MG63 (cell line): ENCODE results near the gene DCC. TPM values are rescaled to one million over a fixed set of nuclear protein-coding genes. Genes with fewer than 3 reads are reported as not detected.
"Not testable (repeated sequence)": the region's sequence is repeated elsewhere in the genome, so short reads cannot be mapped to it uniquely, and the experiment has no call there.

Source experiments
- DNase-seq: peaks from one replicate; pipeline ENCODE4 v3.0.0-alpha.2; 2020
- H3K27me3 ChIP-seq: fragments of 250-450 bp; sonication (Bioruptor Pico); 2 replicates; pipeline ENCODE4 v1.5.1; 2020; ENCODE audit warnings: mild to moderate bottlenecking, moderate library complexity
- H3K36me3 ChIP-seq: fragments of 250-450 bp; sonication (Bioruptor Pico); 2 replicates; pipeline ENCODE4 v1.5.1; 2020; ENCODE audit warnings: mild to moderate bottlenecking, moderate library complexity
- H3K4me3 ChIP-seq: fragments of 250-450 bp; sonication (Bioruptor Pico); 2 replicates; pipeline ENCODE4 v1.5.1; 2020; ENCODE audit warnings: mild to moderate bottlenecking, moderate library complexity
- H3K9me3 ChIP-seq: fragments of 250-450 bp; sonication (Bioruptor Pico); 2 replicates; pipeline ENCODE4 v1.5.1; 2020; ENCODE audit warnings: mild to moderate bottlenecking, moderate library complexity
- total RNA-seq: library from RNA; depleted of rRNA; stranded (reverse); fragments of >200 nt; shearing (Covaris generic); gene quantifications from 2 replicates; pipeline ENCODE4 v1.2.3, GENCODE V29; 2014; ENCODE audit warnings: low replicate concordance

The DCC gene
- total RNA-seq, 1 experiment from 2014 or later: not detected

DNA sequence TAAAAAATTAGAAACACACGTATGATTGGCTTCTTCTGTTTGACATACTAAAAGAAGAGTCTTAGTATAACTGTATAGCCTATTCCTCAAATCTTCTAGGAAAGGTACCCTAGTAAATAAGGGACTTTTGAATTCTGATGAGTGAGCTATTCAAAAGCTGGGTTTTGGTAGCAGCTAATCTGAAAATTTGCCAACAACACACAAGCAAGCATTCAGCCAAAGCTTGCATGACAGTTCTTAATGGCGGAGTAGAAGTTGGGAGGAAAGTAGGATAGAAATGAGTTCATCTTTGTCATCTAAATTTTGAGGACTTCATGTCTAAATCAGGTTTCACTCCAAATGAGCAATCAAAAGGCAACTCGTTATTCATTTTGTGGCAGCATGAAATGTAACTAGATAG, 1071.5 kb downstream of the DCC start:
- Histone ChIP-seq H3K27me3 (no peaks in the 10 kb centered on the region), H3K36me3 (no peaks in the 10 kb centered on the region), H3K9me3 (no peaks in the 10 kb centered on the region), H3K4me3 (no peak overlapping the region)
- no peak for DNase-seq

- no peak overlapping the region for H3K4me3 ChIP-seq
- H3K36me3 ChIP-seq: no peaks in the 10 kb centered on the region
- H3K9me3 ChIP-seq: no peaks in the 10 kb centered on the region
- H3K27me3 ChIP-seq: no peaks in the 10 kb centered on the region
- peak; percentile 1 for DNase-seq
Measured at GRCh38 chr18:53417003-53417402, 1077.0 kb downstream of the DCC start.

GRCh38 chr18:53421869-53422268, 1081.9 kb downstream of the DCC start:
- no peaks in the 10 kb centered on the region for H3K27me3 ChIP-seq
- no peak for DNase-seq
- no peaks in the 10 kb centered on the region for H3K9me3 ChIP-seq
- H3K4me3 ChIP-seq: no peak overlapping the region
- H3K36me3 ChIP-seq: no peaks in the 10 kb centered on the region

GRCh38 chr18:53422896-53423295, 1082.9 kb downstream of the DCC start:
- Histone ChIP-seq H3K4me3 (no peak overlapping the region), H3K27me3 (no peaks in the 10 kb centered on the region), H3K9me3 (no peaks in the 10 kb centered on the region), H3K36me3 (no peaks in the 10 kb centered on the region)
- no peak for DNase-seq

DNA sequence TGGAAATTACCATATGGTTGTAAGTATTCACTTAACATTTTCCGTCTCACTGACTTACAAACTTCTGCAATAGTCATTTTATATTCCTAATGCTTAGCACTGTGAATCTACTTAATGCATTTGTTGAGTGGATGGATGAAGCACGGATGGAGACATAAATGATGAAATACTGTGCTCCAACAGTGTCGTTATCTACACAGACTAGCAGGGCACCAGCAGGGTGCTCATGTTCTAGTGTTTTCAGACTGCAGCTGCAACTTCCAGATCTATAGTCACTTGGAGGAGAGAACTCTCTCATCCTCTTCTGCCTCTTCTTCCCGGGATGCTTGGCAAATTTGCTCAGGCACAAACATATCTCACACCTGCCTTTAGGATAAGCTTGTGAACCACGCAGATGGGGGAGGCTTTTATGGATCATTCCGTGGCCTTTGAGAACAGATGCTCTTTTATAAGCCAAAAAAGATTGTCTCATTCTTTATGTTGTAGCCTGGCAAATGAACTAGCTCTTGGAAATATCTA, 1086.7 kb downstream of the DCC start:
- Histone ChIP-seq H3K36me3 (no peaks in the 10 kb centered on the region), H3K9me3 (no peaks in the 10 kb centered on the region), H3K27me3 (no peaks in the 10 kb centered on the region), H3K4me3 (no peak overlapping the region)
- DNase-seq: no peak

DNA sequence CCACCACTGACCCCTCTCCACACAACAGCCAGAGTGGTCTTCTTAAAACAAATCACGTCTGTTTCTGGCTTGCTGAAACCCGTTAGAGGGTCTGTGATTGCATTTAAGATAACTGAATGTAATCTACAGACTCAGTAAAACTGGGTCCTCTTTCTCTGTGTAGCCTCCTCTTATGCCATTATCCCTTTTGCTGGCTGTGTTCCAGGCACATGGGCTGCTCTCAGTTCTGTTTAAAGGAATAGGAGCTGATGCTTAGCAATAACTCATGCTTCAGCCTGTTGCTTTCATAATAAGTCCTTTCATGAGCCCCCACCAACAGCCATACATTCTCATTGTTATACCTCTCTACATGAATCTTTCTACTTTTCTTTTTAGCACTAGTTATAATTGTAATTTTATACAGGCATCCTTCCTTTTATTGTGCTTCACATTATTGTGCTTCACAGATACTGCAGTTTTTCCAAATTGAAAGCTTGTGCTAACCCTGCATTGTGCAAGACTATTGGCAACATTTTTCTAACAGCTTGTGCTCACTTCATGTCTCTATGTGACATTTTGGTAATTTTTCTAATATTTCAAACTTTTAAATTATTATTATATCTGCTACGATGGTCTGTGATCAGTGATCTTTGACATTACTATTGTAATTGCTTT, 1101.9 kb downstream of the DCC start:
- Histone ChIP-seq H3K4me3 (no peak overlapping the region), H3K36me3 (no peaks in the 10 kb centered on the region), H3K27me3 (no peaks in the 10 kb centered on the region; the same call in 1 of the 2 replicates), H3K9me3 (no peaks in the 10 kb centered on the region)
- DNase-seq: no peak

DNA sequence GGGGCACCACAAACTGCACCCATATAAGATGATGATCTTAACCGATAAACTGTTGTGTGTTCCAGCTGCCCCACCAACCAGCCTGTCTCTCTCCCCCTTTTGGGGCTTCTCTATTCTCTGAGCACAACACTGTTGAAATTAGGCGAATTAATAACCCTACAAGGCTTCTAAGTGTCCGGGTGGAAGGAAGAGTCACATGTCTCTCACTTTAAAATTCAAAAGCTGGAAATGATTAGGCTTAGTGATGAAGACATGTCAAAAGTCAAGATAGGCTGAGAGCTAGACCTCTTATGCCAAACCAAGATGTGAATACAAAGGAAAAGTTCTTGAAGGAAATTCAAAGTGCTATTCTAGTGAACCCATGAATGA, 1102.4 kb downstream of the DCC start:
- H3K4me3 ChIP-seq: no peak overlapping the region
- H3K36me3 ChIP-seq: no peaks in the 10 kb centered on the region
- H3K27me3 ChIP-seq: no peaks in the 10 kb centered on the region; the same call in 1 of the 2 replicates
- DNase-seq: no peak
- H3K9me3 ChIP-seq: no peaks in the 10 kb centered on the region

DNA sequence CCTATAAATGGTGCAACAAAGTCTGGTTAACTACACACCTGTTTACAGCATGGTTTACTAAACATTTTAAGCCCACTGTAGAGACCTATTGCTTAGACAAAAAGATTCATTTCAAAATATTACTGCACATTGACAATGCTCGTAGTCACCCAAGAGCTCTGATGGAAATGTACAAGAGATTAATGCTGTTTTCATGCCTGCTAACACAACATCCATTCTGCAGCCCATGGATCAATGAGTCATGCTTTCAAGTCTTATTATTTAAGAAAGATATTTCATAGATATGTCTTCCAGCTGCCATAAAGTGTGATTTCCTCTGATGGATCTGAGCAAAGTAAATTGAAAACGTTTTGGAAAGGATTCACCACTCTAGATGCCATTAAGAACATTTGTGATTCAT, 1103.3 kb downstream of the DCC start:
- DNase-seq: no peak
- Histone ChIP-seq H3K4me3 (no peak overlapping the region), H3K27me3 (no peaks in the 10 kb centered on the region; the same call in 1 of the 2 replicates), H3K36me3 (no peaks in the 10 kb centered on the region), H3K9me3 (no peaks in the 10 kb centered on the region)

GRCh38 chr18:53443831-53444230, 1103.8 kb downstream of the DCC start:
- Histone ChIP-seq H3K36me3 (no peaks in the 10 kb centered on the region), H3K4me3 (no peak overlapping the region), H3K9me3 (no peaks in the 10 kb centered on the region), H3K27me3 (no peaks in the 10 kb centered on the region; the same call in 1 of the 2 replicates)
- DNase-seq: no peak

DNA sequence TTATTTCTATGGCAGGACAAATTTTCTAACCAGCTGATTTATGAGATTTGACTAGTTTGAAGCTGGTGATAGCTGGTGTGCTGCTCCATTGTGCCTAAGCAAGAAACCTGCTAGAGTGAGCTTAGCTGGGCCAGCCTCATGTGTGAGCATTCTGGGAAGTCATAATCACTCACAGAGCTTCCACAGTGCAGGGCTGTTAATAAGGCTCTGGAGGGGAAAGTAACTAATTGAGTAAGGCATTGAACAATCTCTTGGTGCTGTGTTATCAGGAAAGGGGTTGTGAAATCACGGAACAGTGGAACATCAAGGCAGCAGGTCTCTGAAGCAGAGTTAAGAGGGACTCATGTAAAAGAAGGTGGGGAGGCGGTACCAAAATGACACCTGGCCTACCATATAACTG, 1111.9 kb downstream of the DCC start:
- Histone ChIP-seq H3K27me3 (no peaks in the 10 kb centered on the region), H3K4me3 (no peak overlapping the region), H3K36me3 (no peaks in the 10 kb centered on the region), H3K9me3 (no peaks in the 10 kb centered on the region)
- DNase-seq: no peak

DNA sequence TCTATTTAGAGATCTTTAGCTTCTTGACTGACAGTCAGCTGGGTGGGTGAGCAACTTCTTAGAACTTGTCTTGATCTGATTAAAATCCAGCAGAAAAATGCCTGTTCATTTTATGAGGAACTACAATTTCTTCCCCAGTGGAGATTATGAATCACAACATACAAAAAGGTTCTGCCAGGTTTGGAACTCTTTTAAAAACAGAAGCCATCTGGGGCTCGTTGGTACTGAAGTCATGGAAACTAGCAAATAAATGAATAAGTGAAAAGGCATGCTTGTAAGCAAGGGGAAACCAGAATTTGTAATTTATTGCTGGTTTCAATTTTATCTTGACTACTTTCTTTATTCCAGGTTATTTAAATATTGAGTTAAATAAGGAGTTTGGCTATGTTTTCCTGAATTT, 1117.1 kb downstream of the DCC start:
- H3K36me3 ChIP-seq: no peaks in the 10 kb centered on the region
- H3K9me3 ChIP-seq: no peaks in the 10 kb centered on the region
- DNase-seq: no peak
- H3K27me3 ChIP-seq: no peaks in the 10 kb centered on the region
- no peak overlapping the region for H3K4me3 ChIP-seq

DNA sequence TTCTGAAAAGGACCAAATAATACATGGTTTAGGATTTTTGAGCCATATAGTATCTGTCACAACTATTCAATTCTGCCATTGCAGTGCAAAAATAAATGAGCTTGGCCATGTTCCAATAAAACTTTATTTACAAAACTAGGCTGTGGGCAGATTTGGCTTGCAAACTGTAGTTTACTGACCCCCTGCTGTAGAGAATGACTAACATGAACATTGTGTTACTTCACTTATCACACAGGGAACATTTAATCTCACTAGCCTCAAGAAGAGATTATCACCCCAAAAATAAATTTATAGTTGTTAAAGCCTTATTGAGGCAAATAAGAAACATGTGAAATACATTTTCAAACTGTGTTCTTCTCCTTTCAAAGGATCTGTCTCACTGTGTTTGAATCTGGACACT, 1118.3 kb downstream of the DCC start:
- DNase-seq: no peak
- Histone ChIP-seq H3K9me3 (no peaks in the 10 kb centered on the region), H3K27me3 (no peaks in the 10 kb centered on the region), H3K4me3 (no peak overlapping the region), H3K36me3 (no peaks in the 10 kb centered on the region)

- peak; percentile 20 for DNase-seq
- Histone ChIP-seq H3K4me3 (no peak overlapping the region), H3K27me3 (no peaks in the 10 kb centered on the region), H3K36me3 (no peaks in the 10 kb centered on the region), H3K9me3 (no peaks in the 10 kb centered on the region)
Measured at GRCh38 chr18:53458944-53459580, 1119.1 kb downstream of the DCC start.

DNA sequence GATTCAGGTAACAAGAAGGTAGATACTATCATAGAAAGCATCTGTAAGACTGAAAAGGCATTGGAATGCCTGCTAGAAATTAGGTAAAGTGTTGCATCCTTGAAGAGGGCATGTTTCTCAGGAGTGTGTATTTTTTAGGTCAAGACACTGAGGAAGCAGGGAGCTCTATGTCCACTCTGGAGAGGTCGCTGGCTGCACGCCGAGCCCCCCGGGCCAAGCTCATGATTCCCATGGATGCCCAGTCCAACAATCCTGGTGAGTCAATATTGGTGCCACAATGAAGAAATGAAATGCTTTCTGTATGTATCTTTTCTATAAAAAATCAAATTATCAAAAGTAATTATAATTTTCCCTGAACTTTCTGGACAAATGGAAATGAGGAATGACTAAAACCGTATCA, 1127.8 kb downstream of the DCC start:
- H3K36me3 ChIP-seq: no peaks in the 10 kb centered on the region
- no peaks in the 10 kb centered on the region for H3K27me3 ChIP-seq
- DNase-seq: no peak
- H3K4me3 ChIP-seq: no peak overlapping the region
- H3K9me3 ChIP-seq: no peaks in the 10 kb centered on the region

DNA sequence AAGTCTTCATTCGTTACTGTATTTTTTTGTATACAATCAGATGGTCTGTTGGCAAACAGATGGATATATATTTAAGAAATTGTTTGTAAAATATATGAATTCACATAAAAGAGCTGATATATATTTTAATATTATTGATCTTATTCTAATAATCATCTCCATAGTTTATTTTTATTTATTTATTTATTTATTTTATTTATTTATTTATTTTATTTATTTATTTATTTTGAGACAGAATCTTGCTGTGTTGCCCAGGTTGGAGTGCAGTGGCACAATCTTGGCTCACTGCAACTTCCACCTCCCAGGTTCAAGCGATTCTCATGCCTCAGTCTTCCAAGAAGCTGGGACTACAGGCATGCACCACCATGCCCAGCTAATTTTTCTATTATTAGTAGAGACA, 1128.2 kb downstream of the DCC start:
- H3K27me3 ChIP-seq, H3K9me3 ChIP-seq, H3K36me3 ChIP-seq, DNase-seq, H3K4me3 ChIP-seq: not testable (repeated sequence)

DNA sequence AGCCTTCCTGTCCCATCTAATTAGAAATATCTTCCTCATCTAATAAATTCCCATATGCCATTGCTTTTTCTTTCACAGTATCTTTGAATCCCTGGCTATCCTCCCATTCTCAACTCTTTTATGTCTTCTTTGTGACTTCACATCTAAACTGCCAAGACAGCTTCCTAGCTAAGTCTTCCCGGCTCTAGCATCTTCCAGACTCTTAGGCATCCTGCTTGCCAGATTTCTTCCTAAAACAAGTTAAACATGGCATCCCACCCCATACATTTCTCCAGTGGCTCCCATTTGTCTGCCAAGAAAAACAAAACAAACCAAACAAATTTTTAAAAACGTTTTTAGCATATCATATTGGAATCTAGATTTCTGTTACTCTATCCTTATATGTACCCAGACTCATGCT, 1132.5 kb downstream of the DCC start:
- Histone ChIP-seq H3K27me3 (no peaks in the 10 kb centered on the region), H3K4me3 (no peak overlapping the region), H3K36me3 (no peaks in the 10 kb centered on the region), H3K9me3 (no peaks in the 10 kb centered on the region)
- no peak for DNase-seq

GRCh38 chr18:53478155-53478554, 1138.2 kb downstream of the DCC start:
- Histone ChIP-seq H3K36me3 (no peaks in the 10 kb centered on the region), H3K4me3 (no peak overlapping the region), H3K27me3 (no peaks in the 10 kb centered on the region), H3K9me3 (no peaks in the 10 kb centered on the region)
- no peak for DNase-seq

- no peak for DNase-seq
- no peaks in the 10 kb centered on the region for H3K27me3 ChIP-seq
- H3K36me3 ChIP-seq: no peaks in the 10 kb centered on the region
- H3K9me3 ChIP-seq: no peaks in the 10 kb centered on the region
- no peak overlapping the region for H3K4me3 ChIP-seq
Measured at GRCh38 chr18:53486296-53486695, 1146.3 kb downstream of the DCC start.
